GM13977 (cell line): ENCODE data around the gene MTHFR.

Source experiments
- DNase-seq: peaks from one replicate; pipeline ENCODE4 v3.0.0; 2012; ENCODE audit warnings: low spot score
- in situ Hi-C: fragments of 300-500 bp; cut with MboI; formaldehyde crosslinking; loops from one replicate; pipeline ENCODE4 v1.12.0; 2022; ENCODE audit warnings: low sequenced_read_pairs, low pct_unique_long_range_greater_than_20kb, mixed read lengths, inconsistent platforms; ENCODE audit not compliant: unreplicated experiment
- TF ChIP-seq, protein P1 (sequence below): IDR thresholded peaks from 2 replicates; pipeline ENCODE4 v1.5.1; 2012; ENCODE audit warnings: mild to moderate bottlenecking, control low read depth; ENCODE audit not compliant: insufficient read depth; ENCODE audit errors: extremely low read depth, missing control alignments

Gene MTHFR

GRCh38 chr1:11787251-11787803 is 18.4 kb downstream of the MTHFR start:
- in situ Hi-C loops = no loop called here
- TF ChIP-seq, protein P1, sequence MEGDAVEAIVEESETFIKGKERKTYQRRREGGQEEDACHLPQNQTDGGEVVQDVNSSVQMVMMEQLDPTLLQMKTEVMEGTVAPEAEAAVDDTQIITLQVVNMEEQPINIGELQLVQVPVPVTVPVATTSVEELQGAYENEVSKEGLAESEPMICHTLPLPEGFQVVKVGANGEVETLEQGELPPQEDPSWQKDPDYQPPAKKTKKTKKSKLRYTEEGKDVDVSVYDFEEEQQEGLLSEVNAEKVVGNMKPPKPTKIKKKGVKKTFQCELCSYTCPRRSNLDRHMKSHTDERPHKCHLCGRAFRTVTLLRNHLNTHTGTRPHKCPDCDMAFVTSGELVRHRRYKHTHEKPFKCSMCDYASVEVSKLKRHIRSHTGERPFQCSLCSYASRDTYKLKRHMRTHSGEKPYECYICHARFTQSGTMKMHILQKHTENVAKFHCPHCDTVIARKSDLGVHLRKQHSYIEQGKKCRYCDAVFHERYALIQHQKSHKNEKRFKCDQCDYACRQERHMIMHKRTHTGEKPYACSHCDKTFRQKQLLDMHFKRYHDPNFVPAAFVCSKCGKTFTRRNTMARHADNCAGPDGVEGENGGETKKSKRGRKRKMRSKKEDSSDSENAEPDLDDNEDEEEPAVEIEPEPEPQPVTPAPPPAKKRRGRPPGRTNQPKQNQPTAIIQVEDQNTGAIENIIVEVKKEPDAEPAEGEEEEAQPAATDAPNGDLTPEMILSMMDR = no peak
- DNase-seq = no peak

GRCh38 chr1:11786168-11786567 is 19.6 kb downstream of the MTHFR start:
- in situ Hi-C loops = no loop called here
- DNase-seq = no peak
- TF ChIP-seq, protein P1 = no peak

DNA sequence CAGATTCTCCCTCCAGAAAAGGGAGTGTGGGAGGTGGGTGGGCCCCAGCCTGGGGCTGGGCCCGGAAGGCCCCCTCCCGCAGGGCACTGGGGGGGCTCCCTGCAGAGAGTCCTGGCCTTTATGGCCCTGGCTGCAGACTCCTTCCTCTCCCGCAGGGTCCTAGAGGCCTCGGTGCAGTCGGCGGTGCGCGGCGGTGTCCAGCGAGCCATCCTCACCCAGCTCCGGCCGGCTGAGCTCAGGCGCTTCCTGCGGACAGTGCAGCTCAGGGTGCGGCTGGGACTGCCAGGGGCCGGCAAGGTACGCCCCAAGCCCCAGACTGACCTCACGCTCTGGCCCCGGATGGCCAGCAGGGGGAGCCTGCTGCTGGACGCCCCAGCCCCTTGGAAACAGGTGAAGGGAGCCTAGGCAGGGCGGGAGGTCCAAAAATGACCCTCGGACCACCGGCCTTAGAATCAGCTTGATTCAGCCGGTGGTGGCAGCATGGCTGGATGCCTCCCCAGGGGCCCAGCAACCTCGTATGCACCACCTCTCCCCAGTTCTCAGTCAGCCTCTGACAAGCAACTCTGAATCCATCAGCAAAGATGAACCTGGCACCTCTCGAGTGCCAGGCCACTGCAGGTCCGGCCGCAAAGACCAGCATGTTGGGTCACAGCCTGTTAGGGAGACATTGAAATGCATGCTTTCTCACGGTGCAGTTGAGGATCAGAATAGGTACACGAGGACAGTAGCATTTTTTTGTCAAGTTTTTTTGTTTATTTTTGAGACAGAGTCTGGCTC is 20.6 kb downstream of the MTHFR start:
- DNase-seq = peak; percentile 85
- in situ Hi-C loops = no loop called here

GRCh38 chr1:11784256-11784992 is 21.3 kb downstream of the MTHFR start:
- TF ChIP-seq, protein P1 = no peak
- DNase-seq = no peak
- in situ Hi-C loops = no loop called here

More for the DNA sequence above, 20.6 kb downstream of the MTHFR start:
- TF ChIP-seq, protein P1 = peak; percentile 94

DNA sequence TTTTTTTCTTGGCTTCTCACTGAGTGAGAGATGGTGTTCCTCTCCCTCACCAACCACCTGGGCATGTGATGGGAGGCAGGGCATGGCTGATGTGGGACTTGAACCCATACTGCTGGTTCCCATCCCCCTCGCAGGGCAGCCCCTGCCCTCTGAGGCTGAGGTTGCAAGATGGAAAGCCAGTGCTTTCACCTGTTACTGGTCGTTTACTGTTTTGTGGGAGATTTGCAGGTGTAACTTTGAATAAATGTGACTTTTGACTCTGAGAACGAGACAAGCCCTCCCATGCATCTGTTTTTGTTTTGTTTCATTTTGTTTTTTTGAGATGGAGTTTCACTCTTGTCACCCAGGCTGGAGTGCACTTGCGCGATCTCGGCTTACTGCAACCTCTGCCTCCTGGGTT is 22.2 kb downstream of the MTHFR start:
- no peak for DNase-seq
- in situ Hi-C loops = no loop called here
- TF ChIP-seq, protein P1 = no peak

GRCh38 chr1:11782127-11782708 is 23.5 kb downstream of the MTHFR start:
- TF ChIP-seq, protein P1 = no peak
- DNase-seq = no peak
- in situ Hi-C loops = no loop called here
